Measurements from ENCODE around the gene KLHL41. TPM values are rescaled to one million over a fixed set of nuclear protein-coding genes. Genes with fewer than 3 reads are reported as not detected.
A peak's percentile ranks its signal among the peaks of the same experiment; 100 is the strongest.
"Not testable (repeated sequence)": the region's sequence is repeated elsewhere in the genome, so short reads cannot be mapped to it uniquely, and the experiment has no call there.

The KLHL41 gene
- polyA plus RNA-seq, 4 donors = 0.99 to 1.7 (median 1.4) TPM

- DNase-seq (ENCODE audit: low read depth in 4 of 4, low spot score in 3 of 4) = no peak
These were observed 1.8 kb upstream of the KLHL41 start for GRCh38 chr2:169507698-169508097.

- DNase-seq (ENCODE audit: low read depth in 4 of 4, low spot score in 3 of 4) = no peak
These were observed 453 bp downstream of the KLHL41 start for GRCh38 chr2:169509955-169510354.

- DNase-seq (ENCODE audit: low read depth in 4 of 4, low spot score in 3 of 4) = no peak
These were observed 994 bp downstream of the KLHL41 start for GRCh38 chr2:169510496-169510895.

- no peak for DNase-seq (ENCODE audit: low read depth in 4 of 4, low spot score in 3 of 4)
These were observed 2.3 kb downstream of the KLHL41 start for GRCh38 chr2:169511818-169512217.

- no peak for DNase-seq (ENCODE audit: low read depth in 4 of 4, low spot score in 3 of 4)
These were observed 3.0 kb downstream of the KLHL41 start for GRCh38 chr2:169512525-169512924.

GRCh38 chr2:169513094-169513493, 3.6 kb downstream of the KLHL41 start:
- no peak for DNase-seq (ENCODE audit: low read depth in 4 of 4, low spot score in 3 of 4)

GRCh38 chr2:169513926-169514325, 4.4 kb downstream of the KLHL41 start:
- no peak for DNase-seq (ENCODE audit: low read depth in 4 of 4, low spot score in 3 of 4)

GRCh38 chr2:169514758-169515157, 5.3 kb downstream of the KLHL41 start:
- not testable (repeated sequence) for DNase-seq (ENCODE audit: low read depth in 4 of 4, low spot score in 3 of 4)

- DNase-seq (ENCODE audit: low read depth in 4 of 4, low spot score in 3 of 4) = not testable (repeated sequence)
These were observed 7.0 kb downstream of the KLHL41 start for GRCh38 chr2:169516488-169516995.

GRCh38 chr2:169520896-169521295, 11.4 kb downstream of the KLHL41 start:
- DNase-seq (ENCODE audit: low read depth in 4 of 4, low spot score in 3 of 4) = no peak

GRCh38 chr2:169523681-169524080, 14.2 kb downstream of the KLHL41 start:
- DNase-seq (ENCODE audit: low read depth in 4 of 4, low spot score in 3 of 4) = no peak

GRCh38 chr2:169525434-169525833, 15.9 kb downstream of the KLHL41 start:
- no peak for DNase-seq (ENCODE audit: low read depth in 4 of 4, low spot score in 3 of 4)

GRCh38 chr2:169526451-169526850, 16.9 kb downstream of the KLHL41 start:
- DNase-seq (ENCODE audit: low read depth in 4 of 4, low spot score in 3 of 4) = no peak

- peak in 1 of 4 donors; percentile 18 for DNase-seq (ENCODE audit: low read depth in 4 of 4, low spot score in 3 of 4)
These were observed 18.8 kb downstream of the KLHL41 start for GRCh38 chr2:169528271-169528701.

- DNase-seq (ENCODE audit: low read depth in 4 of 4, low spot score in 3 of 4) = not testable (repeated sequence)
These were observed 30.0 kb downstream of the KLHL41 start for GRCh38 chr2:169539460-169539859.

- DNase-seq (ENCODE audit: low read depth in 4 of 4, low spot score in 3 of 4) = no peak
These were observed 30.6 kb downstream of the KLHL41 start for GRCh38 chr2:169540146-169540545.

- DNase-seq (ENCODE audit: low read depth in 4 of 4, low spot score in 3 of 4) = no peak
These were observed 32.9 kb downstream of the KLHL41 start for GRCh38 chr2:169542433-169542832.

- no peak for DNase-seq (ENCODE audit: low read depth in 4 of 4, low spot score in 3 of 4)
These were observed 37.3 kb downstream of the KLHL41 start for GRCh38 chr2:169546756-169547155.

GRCh38 chr2:169561364-169561763, 51.9 kb downstream of the KLHL41 start:
- DNase-seq (ENCODE audit: low read depth in 4 of 4, low spot score in 3 of 4) = no peak

- not testable (repeated sequence) for DNase-seq (ENCODE audit: low read depth in 4 of 4, low spot score in 3 of 4)
These were observed 52.6 kb downstream of the KLHL41 start for GRCh38 chr2:169562084-169562483.

GRCh38 chr2:169562519-169562918, 53.0 kb downstream of the KLHL41 start:
- no peak for DNase-seq (ENCODE audit: low read depth in 4 of 4, low spot score in 3 of 4)

GRCh38 chr2:169565686-169566085, 56.2 kb downstream of the KLHL41 start:
- DNase-seq (ENCODE audit: low read depth in 4 of 4, low spot score in 3 of 4) = no peak

- DNase-seq (ENCODE audit: low read depth in 4 of 4, low spot score in 3 of 4) = no peak
These were observed 60.4 kb downstream of the KLHL41 start for GRCh38 chr2:169569948-169570347.

Measured in left renal pelvis (tissue), 4 donors.